ENCODE measurements around the gene MED13L.

MED13L gene

DNA sequence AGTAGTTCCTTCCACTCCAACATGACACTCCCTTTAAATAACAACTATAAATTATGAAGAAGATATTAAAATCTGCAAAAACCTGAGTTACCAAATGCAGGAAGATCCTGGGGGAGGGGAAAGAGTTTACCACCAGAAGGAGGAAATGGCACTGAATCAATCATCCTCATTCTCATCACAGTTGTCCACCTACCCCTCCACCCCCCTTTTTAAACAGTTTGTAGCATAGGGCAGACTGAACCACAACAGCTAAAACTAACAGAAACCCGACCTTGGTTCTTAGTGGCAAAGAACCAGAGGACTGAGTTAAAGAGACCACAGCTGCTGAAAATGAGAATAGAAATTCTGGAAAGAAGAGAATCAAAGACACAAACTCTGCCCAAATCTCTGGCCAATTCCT lies 189.5 kb downstream of the MED13L start:
- peak; percentile 6 for DNase-seq (ENCODE audit: low spot score)

DNA sequence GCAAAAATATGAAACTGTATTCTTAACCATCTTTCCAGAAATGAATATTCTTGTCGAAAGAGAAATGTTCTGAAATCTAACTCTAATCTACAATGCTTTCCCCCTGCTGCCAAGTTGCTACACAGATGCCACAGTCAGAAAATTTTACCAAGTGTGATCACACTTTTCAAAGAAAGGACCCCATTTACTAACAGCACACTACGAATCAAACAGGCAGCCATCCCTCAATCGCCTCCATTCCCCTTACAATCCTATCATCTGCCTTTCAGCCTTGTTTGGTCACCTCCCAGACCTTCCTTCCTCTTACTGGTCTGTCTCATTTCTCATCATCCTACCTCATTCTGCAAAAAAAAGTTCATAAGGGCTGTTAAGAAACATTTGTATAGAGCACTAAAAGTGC lies 190.1 kb downstream of the MED13L start:
- no peak for DNase-seq (ENCODE audit: low spot score)

DNA sequence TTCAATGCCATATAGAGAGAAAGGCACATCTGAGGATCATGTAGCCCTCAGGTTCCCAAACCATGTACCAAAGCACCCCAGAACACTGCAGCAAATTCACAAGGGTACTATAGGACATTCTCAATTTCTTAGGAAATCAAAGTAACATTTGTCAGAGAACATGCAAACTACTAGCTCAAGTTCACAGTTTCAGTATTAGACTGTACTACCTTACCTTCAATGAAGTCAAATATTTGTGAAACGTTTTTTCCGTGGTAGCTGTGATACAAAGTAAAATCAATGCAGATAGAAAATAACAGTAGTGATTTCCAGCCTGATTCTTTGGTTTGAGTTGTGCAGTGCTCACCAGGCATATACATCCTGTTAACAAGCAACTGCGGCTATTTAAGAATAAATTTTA lies 197.1 kb downstream of the MED13L start:
- DNase-seq (ENCODE audit: low spot score) = no peak

DNA sequence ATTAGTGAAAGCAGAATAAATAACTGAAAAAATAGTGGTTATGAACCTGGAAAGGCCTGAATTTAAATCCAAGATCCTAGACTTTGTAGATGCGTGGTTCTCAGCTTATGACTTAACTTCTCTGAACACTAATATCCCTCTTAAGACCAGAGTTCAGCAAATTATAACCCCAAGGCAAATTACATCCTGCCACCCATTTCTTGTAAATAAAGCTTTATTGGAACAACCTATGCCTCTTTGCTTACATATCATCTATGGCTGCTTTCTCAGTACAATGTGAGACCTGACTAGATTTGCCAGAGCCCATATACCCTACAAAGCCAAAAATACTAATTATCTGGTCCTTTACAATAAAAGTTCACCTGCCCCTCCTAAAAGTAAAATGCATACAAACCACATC lies 199.1 kb downstream of the MED13L start:
- DNase-seq (ENCODE audit: low spot score) = no peak

DNA sequence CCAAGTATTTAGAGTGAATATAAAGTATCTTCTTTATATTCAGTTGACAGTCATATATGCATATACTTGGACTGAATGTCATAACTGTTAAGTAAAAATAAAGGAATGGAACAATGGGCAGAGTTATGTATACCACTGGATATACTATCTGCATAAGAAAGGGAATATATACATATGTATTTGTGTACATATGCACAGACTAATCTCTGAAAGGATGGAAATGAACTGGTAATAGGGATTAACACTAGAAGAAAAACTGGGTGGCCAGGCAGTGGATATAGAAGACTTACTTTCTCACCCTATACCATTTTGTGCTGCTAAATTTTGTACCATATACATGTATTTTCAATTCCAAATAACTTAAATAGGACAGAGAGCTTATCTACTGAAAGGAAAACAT lies 200.1 kb downstream of the MED13L start:
- no peak for DNase-seq (ENCODE audit: low spot score)

DNA sequence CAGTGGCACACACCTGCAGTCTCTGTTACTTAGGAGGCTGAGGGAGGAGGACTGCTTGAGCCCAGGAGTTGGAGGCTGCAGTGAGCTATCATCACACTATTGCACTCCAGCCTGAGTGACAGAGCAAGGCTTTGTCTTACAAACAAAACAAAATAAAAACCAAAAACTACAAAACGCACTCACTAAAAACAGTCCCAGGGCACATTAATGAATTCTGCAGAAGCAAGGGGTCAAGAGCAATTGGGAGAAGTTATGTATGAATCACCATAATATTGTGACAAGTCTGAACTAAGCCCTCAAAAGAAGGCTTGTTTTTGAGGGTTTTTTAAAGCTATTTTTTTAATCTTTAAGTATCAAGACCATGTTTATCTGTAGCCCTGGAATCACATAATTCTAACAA lies 201.1 kb downstream of the MED13L start:
- no peak for DNase-seq (ENCODE audit: low spot score)

DNA sequence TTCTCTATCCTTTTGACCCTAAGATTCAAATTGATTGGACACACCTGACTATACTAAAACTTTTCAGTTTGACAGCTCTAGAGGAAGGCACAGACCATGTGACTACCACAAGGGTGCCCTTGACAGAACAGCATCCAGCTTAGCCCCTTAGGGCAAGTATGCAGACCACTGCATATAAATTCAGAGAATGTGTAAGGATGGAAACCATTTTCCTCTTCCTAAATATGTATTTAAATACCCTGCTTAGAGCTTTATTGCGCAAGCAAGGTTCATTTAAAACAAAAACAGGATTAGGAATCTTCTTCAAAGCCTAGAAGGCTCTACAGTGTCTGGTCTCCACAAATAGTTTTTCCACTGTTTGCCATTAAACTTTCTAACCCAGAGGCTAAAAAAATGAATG lies 202.8 kb downstream of the MED13L start:
- DNase-seq (ENCODE audit: low spot score) = no peak

DNA sequence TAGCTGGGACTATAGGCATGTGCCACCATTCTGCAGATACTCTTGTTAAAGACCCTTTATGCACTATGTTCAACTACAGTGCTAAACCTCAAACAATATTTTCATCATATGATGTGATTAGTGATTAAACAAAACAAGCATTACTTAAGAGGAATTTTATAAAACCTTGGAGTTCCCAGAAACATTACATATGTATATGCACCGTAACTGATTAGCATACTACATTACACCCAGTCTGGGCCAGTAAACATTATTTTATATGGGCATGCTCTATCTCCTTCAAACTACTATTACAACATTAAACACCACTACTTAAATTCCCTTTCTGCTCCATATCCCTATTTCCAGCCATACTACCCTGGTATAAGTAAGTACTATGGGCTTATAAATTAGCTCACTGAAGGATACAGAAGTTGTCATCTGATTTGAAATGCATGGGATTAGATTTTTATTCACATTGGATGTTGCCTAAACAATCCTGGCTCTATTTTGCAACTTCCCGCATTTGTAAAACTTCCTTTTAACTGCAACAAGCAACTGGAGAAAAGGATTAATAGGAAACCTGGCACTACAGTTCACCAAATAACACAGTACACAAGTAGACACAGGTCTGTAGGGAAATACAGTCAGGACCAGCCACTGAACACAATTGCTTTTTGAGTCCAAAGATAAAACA lies 205.8 kb downstream of the MED13L start:
- DNase-seq (ENCODE audit: low spot score) = no peak

DNA sequence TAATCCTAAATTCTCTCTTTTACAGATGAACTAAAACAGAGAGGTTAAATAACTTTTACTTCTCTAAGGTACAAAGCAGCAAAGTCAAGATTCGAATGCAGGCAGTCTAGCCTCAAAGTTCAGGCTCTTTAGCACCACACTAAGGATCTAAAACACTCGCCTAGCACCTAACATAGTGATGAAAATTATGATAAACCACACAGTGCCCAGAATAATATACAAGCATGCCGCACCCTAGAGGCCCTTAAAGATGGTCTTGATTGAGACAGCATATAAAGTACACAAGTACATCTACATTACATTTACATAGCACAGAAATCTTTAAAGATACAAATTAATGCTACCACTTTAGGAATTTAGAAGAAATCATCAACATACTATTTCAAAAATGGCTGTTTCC lies 207.0 kb downstream of the MED13L start:
- no peak for DNase-seq (ENCODE audit: low spot score)

DNA sequence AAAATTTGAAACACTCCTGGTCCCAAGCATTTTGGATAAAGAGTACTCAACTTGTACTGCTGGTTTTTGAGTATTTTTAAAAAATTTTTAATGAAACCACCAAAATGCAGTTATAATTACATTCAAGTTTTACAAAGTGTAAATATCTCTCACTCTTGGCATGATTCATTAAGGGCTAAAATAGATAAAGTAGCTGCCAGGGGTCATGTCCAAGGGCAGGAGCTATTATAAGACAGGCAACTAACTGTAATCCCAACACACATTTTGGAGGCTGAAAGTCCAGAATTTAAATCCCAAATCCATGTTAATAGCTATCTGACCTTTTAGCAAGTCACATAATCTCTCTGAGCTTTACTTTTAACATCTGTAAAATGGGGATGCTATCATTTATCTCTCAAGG lies 207.6 kb downstream of the MED13L start:
- no peak for DNase-seq (ENCODE audit: low spot score)

DNA sequence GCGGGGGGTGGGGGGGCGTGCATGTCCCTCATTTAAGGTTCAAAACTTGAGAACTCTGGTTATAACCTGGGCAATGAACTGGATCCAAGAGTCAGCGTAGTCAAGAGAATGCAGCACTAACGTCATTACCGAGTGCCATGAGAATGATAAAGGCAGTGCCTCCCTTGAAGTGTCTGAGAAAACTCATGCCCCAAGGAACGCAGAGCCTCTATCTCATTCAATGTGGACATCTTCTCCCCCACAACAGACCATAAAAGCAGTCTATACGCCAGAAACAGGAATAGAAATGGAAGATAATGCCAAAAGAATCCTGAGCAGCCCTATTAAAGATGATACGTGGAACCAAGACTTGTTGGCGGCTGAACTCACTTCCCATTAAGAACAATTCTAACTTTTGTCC lies 208.6 kb downstream of the MED13L start:
- no peak for DNase-seq (ENCODE audit: low spot score)

DNA sequence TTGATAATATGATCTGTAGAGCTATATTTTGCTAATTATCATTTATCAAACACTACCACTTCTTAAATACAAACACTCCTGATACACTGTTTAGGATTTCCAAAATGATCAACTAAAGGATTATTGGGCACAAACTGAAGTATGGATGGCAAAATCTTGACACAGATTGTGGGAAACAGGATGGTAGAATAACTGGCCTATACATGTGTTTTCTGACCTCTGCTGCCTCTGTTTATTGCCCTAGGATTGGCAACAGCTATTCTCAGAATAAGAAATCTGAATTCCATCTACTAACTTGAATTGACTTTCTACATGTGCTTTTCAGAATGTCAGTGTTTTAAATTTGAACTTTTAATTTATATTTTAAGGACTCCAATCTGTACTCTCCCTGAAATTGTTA lies 209.1 kb downstream of the MED13L start:
- no peak for DNase-seq (ENCODE audit: low spot score)

DNA sequence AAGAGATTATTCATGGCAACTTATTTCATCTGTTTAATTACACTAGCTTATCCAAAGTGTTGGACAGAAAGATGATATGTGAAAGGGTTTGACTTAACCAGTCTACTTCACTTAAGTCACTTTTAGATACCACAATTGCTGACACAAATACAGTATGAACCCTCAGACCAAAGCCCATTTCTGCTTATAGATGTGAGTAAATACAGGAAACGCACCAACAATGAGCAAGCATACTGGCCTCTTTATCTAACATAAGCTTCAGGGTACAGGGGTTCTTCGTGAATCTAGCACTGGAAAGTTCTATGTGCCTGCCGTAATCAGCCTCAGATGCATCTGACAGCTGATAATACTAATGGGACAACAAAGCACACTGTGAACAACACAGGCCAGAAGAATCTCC lies 209.6 kb downstream of the MED13L start:
- DNase-seq (ENCODE audit: low spot score) = peak; percentile 30

DNA sequence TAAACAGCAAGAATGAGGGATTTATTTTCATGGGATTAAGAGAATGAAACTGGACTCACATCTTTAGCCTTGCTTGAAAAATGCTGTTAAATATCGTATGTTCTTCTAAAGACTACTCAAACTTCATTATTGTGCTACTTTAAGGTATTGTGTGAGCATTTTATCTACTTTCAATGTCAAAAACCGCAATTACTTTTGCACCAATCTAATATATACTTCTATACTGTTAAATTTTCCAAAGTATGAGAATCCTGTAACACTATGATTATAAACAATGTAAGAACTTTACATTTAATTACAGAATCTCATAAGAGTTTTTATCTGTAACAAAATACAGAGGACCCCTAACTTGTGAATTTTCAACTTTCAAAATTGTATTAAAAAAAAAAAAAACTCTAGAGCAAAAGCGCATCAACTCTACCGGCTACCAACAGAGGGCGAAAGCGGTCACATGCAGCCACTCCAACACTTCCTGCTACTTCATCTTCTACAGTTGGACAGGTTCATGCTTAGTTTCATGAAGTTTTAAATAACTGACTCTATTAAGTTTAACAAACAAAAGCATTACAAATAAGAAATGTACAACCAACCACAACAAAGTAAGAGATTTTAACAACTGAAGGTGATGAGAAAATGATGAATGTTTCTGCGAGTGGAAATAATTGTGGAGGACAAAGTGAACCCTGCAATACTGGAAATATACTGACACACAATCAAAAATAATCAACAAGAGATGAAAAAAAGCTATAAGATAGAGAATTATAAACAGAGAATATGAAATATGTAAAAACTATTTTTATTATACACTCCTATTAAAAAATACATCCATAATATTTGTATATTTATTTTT lies 210.9 kb downstream of the MED13L start:
- DNase-seq (ENCODE audit: low spot score) = peak; percentile 56

DNA sequence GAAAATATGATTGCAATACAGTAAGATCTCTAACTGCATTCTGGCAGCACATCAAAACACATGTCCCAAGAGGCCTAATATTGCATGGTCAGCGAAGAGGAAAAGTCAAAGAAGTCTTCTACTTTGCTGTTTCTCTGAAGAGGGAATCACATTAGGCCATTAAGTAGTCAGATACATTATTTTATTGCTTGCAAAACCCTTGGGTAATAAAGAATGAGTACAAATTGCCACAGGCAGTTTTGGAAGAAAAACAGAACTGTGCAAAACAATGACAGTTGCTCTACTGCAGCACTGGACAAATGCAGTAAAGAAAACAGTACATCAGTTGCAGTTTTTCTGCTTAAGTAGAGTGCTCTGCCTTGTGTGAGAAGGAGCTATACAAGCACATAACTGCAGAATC lies 211.9 kb downstream of the MED13L start:
- DNase-seq (ENCODE audit: low spot score) = no peak

DNA sequence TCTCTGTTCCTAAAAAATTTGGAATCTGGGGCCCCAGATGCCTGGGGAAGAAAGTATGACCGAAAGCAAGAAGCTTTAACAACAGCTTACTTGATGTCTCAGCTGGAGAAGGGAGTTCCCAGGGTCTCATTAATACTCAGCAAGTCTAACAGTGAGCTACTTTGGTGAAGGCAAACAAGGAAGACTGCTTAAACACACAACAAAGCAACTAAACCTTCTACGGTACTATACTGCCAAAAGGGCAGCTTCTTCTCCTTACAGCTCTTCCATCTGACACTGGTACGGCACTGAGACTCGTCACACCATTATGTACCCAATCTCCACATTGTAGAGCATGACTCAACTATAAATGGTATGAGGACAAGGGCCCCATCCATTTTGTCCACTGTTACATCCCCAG lies 213.0 kb downstream of the MED13L start:
- DNase-seq (ENCODE audit: low spot score) = no peak

DNA sequence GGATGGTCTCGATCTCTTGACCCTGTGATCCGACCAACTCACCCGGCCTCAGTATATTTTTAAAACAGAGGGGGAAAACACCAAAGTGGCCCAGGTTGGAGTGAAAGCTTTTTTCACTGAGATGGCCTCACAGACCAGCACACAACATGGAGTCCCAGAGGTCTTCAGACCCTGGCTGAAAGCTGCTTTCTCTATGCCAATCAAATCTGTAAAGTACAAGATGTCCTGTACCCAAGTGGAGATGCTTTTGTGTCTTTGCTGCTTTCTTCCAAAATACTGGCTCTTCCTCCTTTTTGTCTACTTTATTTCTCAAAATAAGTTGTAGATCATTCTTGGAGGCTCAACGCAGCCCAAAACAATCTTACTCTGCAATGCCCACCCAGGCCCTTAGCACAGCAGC lies 214.8 kb downstream of the MED13L start:
- DNase-seq (ENCODE audit: low spot score) = no peak

DNA sequence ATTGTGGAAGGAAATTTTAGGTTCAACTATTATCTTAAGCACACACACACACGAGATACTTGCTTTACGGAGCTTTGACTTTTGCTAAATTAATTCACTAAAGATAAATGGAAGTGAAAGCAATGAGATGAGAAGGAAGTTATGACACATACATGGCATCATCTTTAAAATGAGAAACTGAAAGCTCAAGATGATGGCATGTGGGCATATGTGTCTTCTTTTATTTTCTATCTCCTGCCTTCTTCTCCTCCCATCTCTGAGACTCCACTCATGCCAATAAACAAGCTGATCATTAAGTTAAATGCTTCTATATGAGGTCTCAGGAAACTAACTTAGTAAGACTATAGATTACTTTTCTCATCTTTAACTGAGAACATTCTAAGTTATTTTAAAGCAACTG lies 216.7 kb downstream of the MED13L start:
- DNase-seq (ENCODE audit: low spot score) = no peak

DNA sequence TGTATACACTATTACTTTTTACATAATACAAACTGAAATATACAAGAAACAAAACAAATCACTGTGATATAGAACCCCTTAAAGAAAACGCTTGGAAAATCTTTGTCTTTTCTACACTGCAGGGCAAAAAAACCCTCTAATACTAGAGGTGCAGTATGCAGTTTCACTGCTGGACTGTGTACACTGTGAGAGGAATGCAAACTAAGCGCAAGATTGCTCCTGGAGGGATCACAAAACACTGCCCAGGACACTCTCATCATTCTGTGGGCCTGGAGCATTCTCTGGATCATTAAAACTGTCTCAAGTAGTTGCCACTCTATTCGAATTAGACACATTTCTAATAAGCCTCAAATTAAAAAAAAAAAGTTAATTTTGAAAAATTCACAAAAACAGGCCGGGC lies 217.6 kb downstream of the MED13L start:
- no peak for DNase-seq (ENCODE audit: low spot score)

DNA sequence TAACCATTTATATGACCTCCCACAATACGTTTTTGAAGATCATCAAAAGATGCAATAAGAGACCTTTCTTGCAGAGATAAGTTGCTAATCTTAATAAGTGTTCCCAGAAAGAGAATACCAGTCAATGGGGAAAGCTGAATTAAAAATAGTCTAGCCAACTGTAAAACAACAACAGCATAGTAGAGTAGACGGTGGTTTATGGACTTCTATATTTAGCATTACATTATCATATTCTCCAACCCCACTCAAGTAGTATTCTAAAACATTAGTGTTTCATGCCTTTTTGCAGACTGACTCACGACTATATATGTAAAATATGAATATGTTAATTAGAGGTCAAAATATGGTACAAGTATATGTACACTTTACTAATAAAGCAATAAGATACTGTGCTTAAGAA lies 218.9 kb downstream of the MED13L start:
- no peak for DNase-seq (ENCODE audit: low spot score)

DNA sequence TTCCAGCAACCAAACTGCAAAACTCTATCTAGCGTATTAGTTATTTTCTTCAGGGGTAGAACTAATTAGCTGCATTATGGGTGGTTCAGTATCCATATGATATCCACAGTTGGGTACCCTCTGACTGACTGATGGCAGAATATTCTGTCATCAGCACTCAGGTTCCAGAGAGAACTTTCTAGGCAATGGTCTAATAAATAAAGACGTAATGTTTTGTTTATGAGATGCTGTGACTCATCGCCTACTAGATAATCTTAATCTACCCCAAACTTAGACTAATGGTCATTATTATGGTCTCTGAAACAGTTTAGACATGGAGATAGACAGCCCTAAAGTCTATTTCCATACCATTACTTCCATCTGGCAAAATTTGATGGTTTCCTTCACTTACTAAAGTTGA lies 220.1 kb downstream of the MED13L start:
- DNase-seq (ENCODE audit: low spot score) = no peak

DNA sequence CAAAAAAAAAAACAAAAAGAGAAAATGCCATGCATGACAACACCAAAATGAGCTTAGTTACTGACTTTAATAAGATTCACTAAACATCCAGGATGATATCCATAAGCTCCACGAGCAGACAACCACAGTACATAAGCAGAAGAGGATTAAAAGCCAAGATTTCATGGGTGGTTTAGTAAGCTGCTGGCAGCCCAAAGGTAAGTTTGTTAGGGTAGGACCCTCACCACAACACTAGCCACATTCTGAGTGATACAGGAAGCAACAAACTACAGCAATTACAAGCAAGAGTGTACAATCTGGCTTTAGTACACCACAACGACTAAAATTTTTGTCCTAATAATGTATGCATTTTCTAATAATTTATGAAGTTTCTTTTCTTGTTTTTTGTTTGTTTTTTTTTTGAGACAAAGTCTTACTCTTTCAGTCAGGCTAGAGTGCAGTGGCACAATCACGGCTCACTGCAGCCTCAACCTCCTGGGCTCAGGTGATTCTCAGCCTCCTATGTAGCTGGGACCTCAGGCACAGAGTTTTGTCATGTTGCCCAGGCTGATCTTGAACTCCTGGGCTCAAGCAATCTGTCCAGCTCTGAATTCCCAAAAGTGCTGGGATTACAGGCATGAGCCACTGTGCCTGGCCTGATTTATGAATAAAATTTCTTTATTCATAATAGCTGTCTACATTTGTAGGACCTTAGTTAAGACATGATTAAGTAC lies 221.4 kb downstream of the MED13L start:
- DNase-seq (ENCODE audit: low spot score) = no peak

DNA sequence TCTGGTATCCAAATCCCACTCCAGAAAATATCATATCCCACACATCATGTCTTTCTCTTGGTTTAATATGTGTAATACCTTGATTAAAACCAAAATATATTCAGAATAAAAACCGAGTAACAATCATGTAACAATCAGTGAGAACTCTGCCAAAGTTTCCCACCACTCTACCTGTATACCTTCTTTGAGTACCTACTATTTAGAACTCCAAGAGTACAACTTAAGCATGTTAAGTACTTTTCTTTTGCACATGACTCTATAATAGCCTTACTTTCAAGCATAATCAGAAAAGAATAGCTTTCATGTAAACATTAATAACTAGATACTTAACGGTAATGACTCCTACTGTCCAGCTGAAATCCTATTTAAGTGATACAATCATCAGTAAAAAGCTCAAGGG lies 223.2 kb downstream of the MED13L start:
- no peak for DNase-seq (ENCODE audit: low spot score)

All from kidney capillary endothelial cell (primary cell).